Raji (cell line): ENCODE data around the gene NR1I2.

Experiments
- POLR2A ChIP-seq: IDR thresholded peaks from 2 replicates; pipeline ENCODE4 v1.6.1; 2011; ENCODE audit warnings: low read depth, low read length, control low read depth; ENCODE audit not compliant: insufficient read depth

The NR1I2 gene

GRCh38 chr3:119796368-119796767 lies 14.5 kb downstream of the NR1I2 start:
- no peak for TF ChIP-seq POLR2A

GRCh38 chr3:119796785-119797184 lies 14.9 kb downstream of the NR1I2 start:
- TF ChIP-seq POLR2A, result no peak

GRCh38 chr3:119800844-119801243 lies 18.9 kb downstream of the NR1I2 start:
- no peak for TF ChIP-seq POLR2A

- TF ChIP-seq POLR2A, result no peak
Measured at GRCh38 chr3:119808244-119808643, 26.3 kb downstream of the NR1I2 start.

GRCh38 chr3:119808843-119809242 lies 26.9 kb downstream of the NR1I2 start:
- TF ChIP-seq POLR2A, result no peak

- TF ChIP-seq POLR2A, result no peak
Measured at GRCh38 chr3:119809249-119810017, 27.5 kb downstream of the NR1I2 start.

- TF ChIP-seq POLR2A, result no peak
Measured at GRCh38 chr3:119810018-119810435, 28.1 kb downstream of the NR1I2 start.

GRCh38 chr3:119812491-119813058 lies 30.7 kb downstream of the NR1I2 start:
- TF ChIP-seq POLR2A, result no peak

GRCh38 chr3:119815716-119816115 lies 33.8 kb downstream of the NR1I2 start:
- TF ChIP-seq POLR2A, result no peak

GRCh38 chr3:119817071-119817470 lies 35.2 kb downstream of the NR1I2 start:
- TF ChIP-seq POLR2A, result no peak

GRCh38 chr3:119817583-119818363 lies 35.9 kb downstream of the NR1I2 start:
- TF ChIP-seq POLR2A, result no peak

GRCh38 chr3:119818937-119819336 lies 37.0 kb downstream of the NR1I2 start:
- TF ChIP-seq POLR2A, result no peak

GRCh38 chr3:119819806-119820205 lies 37.9 kb downstream of the NR1I2 start:
- TF ChIP-seq POLR2A, result no peak

GRCh38 chr3:119825820-119826219 lies 43.9 kb downstream of the NR1I2 start:
- TF ChIP-seq POLR2A, result no peak

GRCh38 chr3:119826711-119827608 lies 45.1 kb downstream of the NR1I2 start:
- TF ChIP-seq POLR2A, result no peak
